ENCODE data around the gene PEAK3. TPM values are rescaled to one million over a fixed set of nuclear protein-coding genes. Genes with fewer than 3 reads are reported as not detected.
A peak's percentile ranks its signal among the peaks of the same experiment; 100 is the strongest.

PEAK3 gene
- total RNA-seq, 6 donors from 2014 or later = 2.4 to 8.6 (median 4.6) TPM

DNA sequence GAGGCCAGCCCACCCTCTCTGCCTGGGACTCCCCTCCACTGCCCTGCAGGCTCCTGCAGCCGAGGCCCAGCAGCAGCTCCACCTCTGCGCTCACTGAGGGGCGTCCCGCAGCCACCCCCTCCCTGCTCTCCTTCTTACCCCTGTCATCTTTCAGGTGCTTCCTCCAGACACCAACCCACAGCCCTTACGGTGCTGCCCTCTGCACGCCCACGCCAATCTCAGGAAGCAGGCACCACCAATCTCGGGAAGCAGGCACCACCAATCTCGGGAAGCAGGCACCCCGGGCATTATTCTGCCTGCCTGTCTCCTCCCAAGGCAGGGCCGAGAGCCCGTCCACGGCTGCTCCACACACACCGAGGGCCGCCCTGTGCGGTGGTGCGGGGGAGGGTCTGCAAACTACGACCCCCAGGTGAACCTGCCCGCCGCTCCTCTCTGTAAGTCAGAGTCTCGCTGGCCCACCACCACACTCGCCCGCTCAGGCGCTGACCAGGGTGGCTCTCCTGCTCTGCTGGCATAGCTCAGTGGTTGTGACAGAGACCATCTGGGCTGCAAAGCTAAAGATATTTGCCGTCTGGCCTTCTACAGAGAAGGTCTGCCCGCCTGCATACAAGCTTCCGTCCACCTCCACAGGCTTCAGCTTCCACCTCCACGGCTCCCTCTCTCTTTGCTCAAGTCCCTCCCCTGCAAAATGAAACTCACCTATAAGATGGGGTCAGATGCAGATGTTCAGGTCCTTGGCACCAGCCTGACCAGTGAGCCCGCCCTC lies 43.5 kb upstream of the PEAK3 start:
- peaks cover 0 to 52% (median 35%) of the 10 kb centered on the region in 4 donors for H3K36me3 ChIP-seq
- H3K27me3 ChIP-seq = no peaks in the 10 kb centered on the region
- H3K4me1 ChIP-seq = peaks cover 24 to 45% (median 27%) of the 10 kb centered on the region in 4 donors
- DNase-seq (peak in 1 of 2 donors; percentile 70), ATAC-seq (ENCODE audit: low FRiP score in 2 of 2) (no peak)
- H3K27ac ChIP-seq = no peak overlapping the region
- no peak for TF ChIP-seq POLR2AphosphoS5 (IDR thresholded peaks at IDR 0.05)
- TF ChIP-seq, protein P1, sequence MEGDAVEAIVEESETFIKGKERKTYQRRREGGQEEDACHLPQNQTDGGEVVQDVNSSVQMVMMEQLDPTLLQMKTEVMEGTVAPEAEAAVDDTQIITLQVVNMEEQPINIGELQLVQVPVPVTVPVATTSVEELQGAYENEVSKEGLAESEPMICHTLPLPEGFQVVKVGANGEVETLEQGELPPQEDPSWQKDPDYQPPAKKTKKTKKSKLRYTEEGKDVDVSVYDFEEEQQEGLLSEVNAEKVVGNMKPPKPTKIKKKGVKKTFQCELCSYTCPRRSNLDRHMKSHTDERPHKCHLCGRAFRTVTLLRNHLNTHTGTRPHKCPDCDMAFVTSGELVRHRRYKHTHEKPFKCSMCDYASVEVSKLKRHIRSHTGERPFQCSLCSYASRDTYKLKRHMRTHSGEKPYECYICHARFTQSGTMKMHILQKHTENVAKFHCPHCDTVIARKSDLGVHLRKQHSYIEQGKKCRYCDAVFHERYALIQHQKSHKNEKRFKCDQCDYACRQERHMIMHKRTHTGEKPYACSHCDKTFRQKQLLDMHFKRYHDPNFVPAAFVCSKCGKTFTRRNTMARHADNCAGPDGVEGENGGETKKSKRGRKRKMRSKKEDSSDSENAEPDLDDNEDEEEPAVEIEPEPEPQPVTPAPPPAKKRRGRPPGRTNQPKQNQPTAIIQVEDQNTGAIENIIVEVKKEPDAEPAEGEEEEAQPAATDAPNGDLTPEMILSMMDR (IDR thresholded peaks at IDR 0.05) = no peak
- H3K4me3 ChIP-seq = no peak overlapping the region
- 72 to 76% methylated on average over 25 to 26 of the region's 29 CpGs for WGBS, 2 donors
- no peaks in the 10 kb centered on the region for H3K9me3 ChIP-seq

DNA sequence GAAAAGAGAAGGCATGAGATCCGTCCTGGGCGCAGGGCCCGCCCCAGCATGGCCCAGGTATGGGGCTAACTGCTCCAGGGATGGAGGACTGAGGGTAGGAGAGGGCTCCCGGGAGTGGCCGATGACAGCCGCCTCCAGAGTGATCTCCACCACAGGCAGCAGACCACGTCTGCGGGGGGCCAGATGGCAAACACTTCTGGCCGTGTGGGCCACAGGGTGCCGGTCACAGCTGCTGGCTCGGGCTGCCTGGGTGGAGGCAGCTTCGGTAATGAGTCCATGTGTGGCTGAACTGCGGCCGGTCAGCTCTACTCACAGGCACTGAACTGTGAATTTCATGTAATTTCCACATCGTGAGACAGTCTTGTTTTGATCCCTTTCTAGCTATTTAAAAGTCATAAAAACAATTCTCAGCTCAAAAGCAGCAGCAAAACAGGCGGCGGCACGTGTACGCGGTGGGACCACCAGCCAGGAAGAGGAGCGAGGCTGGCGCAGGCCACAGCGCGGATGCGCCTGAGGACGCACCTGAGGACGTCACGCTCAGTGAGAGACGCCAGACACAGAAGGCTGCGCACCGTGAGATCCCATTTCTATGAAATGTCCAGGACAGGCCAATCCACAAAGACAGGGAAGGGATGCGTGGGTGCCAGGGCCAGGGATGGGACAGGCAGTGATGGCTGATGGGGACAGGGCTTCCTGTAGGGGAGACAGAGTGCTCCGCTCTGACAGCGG lies 42.4 kb upstream of the PEAK3 start:
- Histone ChIP-seq H3K9me3 (no peaks in the 10 kb centered on the region), H3K27ac (no peak overlapping the region), H3K4me3 (no peak overlapping the region), H3K4me1 (peaks cover 15 to 34% (median 19%) of the 10 kb centered on the region in 4 donors), H3K27me3 (no peaks in the 10 kb centered on the region), H3K36me3 (peaks cover 0 to 52% (median 35%) of the 10 kb centered on the region in 4 donors)
- WGBS, 2 donors = 88 to 90% methylated on average over 31 to 32 of the region's 34 CpGs
- DNase-seq (peak in 1 of 2 donors; percentile 71), ATAC-seq (ENCODE audit: low FRiP score in 2 of 2) (no peak)
- TF ChIP-seq EP300 (IDR thresholded peaks at IDR 0.05) = no peak
- TF ChIP-seq POLR2A (IDR thresholded peaks at IDR 0.05) = no peak
- TF ChIP-seq POLR2AphosphoS5 (IDR thresholded peaks at IDR 0.05) = no peak
- TF ChIP-seq, protein P1 (IDR thresholded peaks at IDR 0.05) = no peak

DNA sequence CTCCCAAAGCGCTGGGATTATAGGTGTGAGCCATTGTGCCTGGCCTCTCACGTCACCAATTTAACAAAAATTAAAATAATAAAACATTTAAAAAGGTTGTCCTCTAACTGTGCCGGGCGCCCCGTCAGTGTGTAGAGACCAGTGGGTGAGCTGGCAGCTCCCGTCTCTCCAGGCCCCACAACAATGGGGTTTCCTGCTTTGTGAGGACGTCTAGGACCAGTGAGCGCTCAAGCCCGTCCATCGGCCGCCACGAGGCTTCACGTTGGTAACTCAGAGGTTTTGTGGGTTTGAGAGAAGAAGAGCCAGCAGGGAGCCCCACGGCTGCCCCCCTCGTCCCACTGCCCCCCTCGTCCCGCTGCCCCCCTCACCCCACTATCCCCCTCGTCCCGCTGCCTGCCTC lies 41.7 kb upstream of the PEAK3 start:
- 90 to 91% methylated on average over 19 of the region's 19 CpGs for WGBS, 2 donors
- DNase-seq = no peak
- Histone ChIP-seq H3K4me1 (peaks cover 10 to 28% (median 15%) of the 10 kb centered on the region in 4 donors), H3K36me3 (peaks cover 0 to 52% (median 35%) of the 10 kb centered on the region in 4 donors), H3K27ac (no peak overlapping the region), H3K9me3 (no peaks in the 10 kb centered on the region), H3K4me3 (no peak overlapping the region), H3K27me3 (no peaks in the 10 kb centered on the region)
- TF ChIP-seq, protein P1 (IDR thresholded peaks at IDR 0.05) = no peak
- TF ChIP-seq EP300 (IDR thresholded peaks at IDR 0.05) = no peak
- TF ChIP-seq POLR2A (IDR thresholded peaks at IDR 0.05) = no peak
- no peak for TF ChIP-seq POLR2AphosphoS5 (IDR thresholded peaks at IDR 0.05)
- ATAC-seq (ENCODE audit: low FRiP score in 2 of 2) = no peak

DNA sequence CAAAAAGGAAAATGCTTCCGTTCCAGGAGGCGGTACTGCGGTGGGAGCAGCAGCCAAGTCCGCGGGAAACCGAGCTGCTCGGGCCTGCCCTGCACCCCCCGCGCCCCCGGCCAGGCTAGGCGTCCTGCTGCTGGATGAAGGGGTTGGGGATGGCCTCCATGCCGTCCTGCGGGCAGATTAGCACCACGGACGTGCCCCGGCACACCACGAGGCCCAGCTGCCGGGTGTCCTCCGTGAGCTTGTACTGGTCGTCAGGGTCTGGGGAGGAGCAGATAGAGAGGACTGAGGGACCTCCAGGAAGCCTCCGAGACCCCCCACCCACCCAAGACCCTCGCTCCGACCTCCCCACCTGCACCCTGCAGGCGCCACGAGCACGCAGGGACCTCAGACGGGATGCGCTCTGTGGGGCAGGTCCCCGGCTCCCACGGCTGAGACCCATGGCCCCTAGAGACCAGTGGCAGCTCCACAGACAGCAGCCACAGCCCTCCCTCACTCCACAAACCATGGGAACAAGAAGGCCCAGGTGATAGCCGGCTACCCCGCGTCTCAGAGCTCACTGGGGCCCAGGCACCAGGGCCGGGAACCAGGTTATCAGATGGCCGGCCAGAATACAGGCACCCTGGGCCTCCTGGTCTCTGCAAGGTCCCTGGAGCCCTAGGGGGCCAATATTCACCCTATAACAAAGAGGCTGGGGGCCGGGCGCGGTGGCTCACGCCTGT lies 39.7 kb upstream of the PEAK3 start:
- DNase-seq (peak in 1 of 2 donors; percentile 74), ATAC-seq (ENCODE audit: low FRiP score in 2 of 2) (no peak)
- H3K4me3 ChIP-seq = no peak overlapping the region
- H3K36me3 ChIP-seq = peaks cover 0 to 52% (median 35%) of the 10 kb centered on the region in 4 donors
- no peaks in the 10 kb centered on the region for H3K27me3 ChIP-seq
- peaks cover 0 to 15% (median 3%) of the 10 kb centered on the region in 4 donors for H3K4me1 ChIP-seq
- 88 to 90% methylated on average over 19 to 31 of the region's 39 CpGs for WGBS, 2 donors
- H3K9me3 ChIP-seq = no peaks in the 10 kb centered on the region
- no peak for TF ChIP-seq POLR2AphosphoS5 (IDR thresholded peaks at IDR 0.05)
- no peak for TF ChIP-seq EP300 (IDR thresholded peaks at IDR 0.05)
- no peak for TF ChIP-seq POLR2A (IDR thresholded peaks at IDR 0.05)
- TF ChIP-seq, protein P1 (IDR thresholded peaks at IDR 0.05) = no peak
- no peak overlapping the region for H3K27ac ChIP-seq

All from upper lobe of left lung (tissue), 6 donors.